ENCODE data around the gene TUBA1B.

Gene TUBA1B

DNA sequence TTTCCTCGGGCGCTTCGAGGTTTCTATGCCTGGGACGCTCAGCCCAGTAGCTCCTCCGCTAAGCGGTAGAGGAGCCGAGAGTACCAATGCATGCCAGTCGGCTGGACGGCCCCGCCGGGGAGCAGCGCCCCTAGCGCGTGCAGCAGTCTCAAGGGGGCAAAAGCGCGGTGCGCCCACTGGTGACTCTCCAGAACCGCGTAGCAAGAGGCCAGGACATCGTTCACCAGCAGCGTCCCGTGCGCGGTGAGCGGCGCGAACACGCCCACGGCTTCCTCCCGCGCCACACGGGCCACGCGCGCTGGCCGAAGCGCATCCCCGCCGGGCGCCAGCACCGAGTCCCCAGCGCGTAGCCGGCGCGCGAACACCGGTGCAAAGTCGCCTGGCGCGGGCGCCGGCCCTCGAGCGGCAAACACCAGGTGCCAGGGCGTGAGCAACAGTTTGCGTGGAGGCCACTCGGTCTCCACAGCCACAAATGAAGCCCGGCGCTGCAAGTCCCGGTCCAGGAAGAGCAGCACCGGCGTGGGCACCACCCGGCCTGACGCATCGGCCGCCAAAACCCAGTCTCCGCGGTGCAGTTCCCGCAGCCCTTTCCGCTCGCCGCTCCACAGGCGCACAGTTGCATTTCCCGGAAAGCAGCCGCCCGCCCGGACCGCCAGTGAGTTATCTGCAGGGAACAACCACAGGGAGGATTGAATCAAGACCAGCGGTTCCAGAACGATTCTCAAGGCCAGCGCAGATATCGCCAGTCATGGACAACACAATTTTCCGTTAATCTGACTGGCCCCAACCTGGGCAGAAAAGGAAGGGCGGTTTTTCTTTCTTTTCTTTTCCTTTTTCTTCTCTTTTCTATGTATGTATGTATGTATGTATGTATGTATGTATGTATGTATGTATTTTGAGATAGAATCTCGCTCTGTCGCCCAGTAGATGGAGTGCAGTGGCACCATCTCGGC, 41.1 kb downstream of the TUBA1B start:
- peak; percentile 57 for DNase-seq

DNA sequence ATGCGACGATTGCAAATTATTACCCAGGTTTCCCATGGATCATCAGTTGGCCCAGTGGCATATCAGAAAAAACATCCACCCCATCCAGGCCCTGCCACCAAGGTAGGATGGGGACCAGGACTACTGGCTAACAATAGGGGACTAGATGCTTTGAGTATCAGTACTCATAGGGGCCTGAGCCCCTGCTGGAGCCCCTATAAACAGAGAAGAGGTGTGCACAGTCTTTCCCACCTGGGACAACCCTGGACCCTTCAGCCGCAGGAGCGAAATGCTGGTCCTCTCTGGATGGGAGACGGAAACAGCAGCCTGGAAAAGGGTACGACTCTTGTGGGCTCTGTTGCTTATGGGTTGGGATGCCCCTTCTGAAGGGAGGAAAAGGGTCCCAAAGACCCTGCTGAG, 42.3 kb downstream of the TUBA1B start:
- no peak for DNase-seq

DNA sequence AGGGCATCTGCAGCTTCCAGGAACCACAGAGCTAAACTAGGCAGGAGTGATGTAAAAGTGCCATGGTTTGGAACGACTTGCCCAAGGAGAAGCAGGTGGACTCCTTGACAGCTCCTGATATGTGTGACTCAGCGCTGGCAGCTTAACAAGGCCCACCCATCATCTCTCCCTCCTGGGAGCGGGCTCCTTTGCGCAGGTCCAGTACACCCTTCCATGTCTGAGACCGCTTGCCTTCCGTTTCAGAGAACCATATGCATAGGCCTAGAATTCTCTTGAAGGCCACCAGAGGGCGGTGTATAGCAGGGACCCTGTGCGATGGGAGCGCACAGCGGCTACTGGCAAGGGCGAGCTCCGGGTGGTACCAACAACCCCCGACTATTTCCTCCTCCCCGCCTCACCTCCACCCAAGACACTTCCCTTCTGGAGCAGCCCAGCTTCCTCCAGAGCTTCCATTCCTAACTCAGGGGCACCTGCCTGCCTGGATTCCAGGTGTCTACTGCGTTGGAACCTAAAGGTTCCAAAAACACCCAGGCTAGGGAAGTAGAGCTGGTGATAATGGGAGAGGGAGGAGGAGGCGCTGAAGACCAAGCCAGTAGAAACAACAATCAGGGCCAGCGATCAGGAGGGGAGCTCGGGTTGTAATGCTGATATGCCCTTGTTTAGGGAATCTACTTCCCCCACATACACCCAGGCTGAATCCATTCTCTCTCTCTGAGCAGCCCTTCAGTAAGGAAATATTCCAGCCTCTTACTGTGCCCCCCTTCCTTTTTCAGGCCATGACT, 42.9 kb downstream of the TUBA1B start:
- peak; percentile 66 for DNase-seq

DNA sequence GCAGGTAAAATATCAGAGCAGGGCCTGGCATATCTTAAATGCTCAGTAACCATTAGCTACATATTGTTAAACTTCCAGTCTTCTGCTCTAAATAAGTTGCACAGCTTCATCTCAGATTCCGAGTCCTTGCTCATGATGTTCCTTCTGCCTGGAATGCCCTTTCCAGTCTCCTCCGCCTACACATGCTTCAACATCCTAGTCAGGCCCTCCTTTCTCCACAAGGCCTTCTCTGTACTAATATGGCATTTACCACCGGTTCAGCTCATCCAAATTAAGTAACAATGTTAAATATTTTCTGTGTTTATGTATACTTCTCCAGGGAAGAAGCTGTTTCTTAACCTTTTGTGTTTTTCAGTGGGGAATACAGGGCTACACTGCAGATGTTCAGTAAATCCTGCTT, 45.1 kb downstream of the TUBA1B start:
- DNase-seq: no peak

DNA sequence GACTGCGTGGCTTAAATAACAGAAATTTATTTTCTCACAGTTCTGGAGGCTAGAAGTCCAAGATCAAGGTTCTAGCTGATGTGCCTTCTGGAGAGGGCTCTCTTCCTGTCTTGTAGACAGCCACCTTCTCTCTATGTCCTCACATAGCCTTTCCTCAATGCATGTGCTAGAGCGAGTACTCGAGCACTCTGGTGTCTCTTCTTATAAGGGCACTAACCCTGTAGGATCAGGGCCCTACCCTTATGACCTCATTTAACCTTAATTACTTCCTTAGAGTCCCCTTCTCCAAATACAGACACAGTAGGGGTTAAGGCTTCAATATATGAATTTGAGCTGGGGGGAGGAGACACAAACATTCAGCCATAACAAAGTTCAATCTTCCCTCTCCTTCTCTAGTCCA, 46.8 kb downstream of the TUBA1B start:
- no peak for DNase-seq

DNA sequence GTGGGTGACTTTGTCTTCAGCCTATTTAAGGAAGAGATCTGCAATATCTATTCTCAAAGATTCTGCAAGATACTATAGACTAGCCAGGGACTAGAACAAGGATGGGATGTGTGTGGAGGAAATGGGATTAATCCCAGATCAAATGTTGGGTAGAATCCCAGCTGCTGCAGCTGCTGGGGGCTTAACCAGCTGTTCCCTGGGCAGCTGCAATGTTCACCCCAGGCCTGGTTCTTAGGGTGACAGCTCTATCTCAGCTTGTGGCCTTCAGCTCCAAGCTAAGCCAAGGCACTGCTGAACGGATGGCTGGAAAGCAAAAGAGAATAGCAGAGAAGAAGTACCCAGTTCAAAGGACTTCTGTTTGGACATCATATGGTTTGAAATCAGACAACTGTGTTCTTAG, 51.4 kb downstream of the TUBA1B start:
- no peak for DNase-seq
